Lower leg skin (tissue), 4 donors: ENCODE data around the gene NELL1. TPM values are rescaled to one million over a fixed set of nuclear protein-coding genes. Genes with fewer than 3 reads are reported as not detected.
"Not testable (repeated sequence)": the region's sequence is repeated elsewhere in the genome, so short reads cannot be mapped to it uniquely, and the experiment has no call there.

Source experiments
- DNase-seq, 2 donors: peaks; one replicate each; pipeline ENCODE4 v3.0.0-alpha.2; 2019; ENCODE audit warnings: low spot score in 2 of 2
- H3K4me3 ChIP-seq: fragments of 200-600 bp; sonication (generic); 2 replicates; pipeline ENCODE4 v1.5.1; 2017; ENCODE audit warnings: mild to moderate bottlenecking, low read depth; ENCODE audit not compliant: poor library complexity, severe bottlenecking
- POLR2A ChIP-seq, 2 donors: fragments of 450-650 bp; IDR thresholded peaks; one replicate each; pipeline ENCODE4 v1.6.1; 2016 to 2017; ENCODE audit warnings: antibody characterized with exemption in 2 of 2, mild to moderate bottlenecking in 1 of 2, moderate library complexity in 1 of 2
- WGBS, 2 donors: methylation state at CpG; one replicate each; pipeline ENCODE4 v1.1.5; 2018; 5-methylcytosine and 5-hydroxymethylcytosine counted together
- intact Hi-C: fragments of 100-400 bp; cut with DNase I; formaldehyde crosslinking; loops from one replicate; pipeline ENCODE4 v1.15.0; 2023; ENCODE audit warnings: low total_unique reads
- total RNA-seq, 4 donors: library from RNA; depleted of rRNA; stranded (reverse); fragments of >200 nt; gene quantifications; one replicate each; pipeline ENCODE4 v1.1.0, GENCODE V29; 2016
- TF ChIP-seq, protein P1 (sequence below), 3 donors: fragments of 450-650 bp; IDR thresholded peaks; one replicate each; pipeline ENCODE4 v1.5.1; 2016; ENCODE audit warnings: antibody characterized with exemption in 3 of 3, mild to moderate bottlenecking in 3 of 3, moderate library complexity in 2 of 3

NELL1 gene
- total RNA-seq, 4 donors from 2014 or later = 0.12 to 0.29 (median 0.14) TPM

DNA sequence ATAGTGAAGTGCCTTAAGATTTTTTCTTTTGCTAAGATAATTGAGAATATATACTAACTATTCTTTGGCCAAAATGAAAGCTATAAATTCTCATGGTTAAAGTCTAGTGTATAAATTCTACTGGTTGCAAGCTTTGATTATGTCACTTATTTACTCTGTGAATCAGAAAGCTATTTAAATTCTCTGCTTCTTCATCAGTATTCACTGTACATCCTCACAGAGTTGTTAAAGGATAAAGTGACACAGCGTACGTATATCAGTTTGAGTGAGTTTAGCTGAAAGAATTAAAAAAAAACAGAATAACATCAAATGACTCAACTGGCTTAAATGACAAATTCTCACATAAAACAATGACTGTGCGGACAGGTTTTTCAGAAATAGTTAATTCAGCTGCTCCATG, 453.1 kb downstream of the NELL1 start:
- TF ChIP-seq, protein P1, sequence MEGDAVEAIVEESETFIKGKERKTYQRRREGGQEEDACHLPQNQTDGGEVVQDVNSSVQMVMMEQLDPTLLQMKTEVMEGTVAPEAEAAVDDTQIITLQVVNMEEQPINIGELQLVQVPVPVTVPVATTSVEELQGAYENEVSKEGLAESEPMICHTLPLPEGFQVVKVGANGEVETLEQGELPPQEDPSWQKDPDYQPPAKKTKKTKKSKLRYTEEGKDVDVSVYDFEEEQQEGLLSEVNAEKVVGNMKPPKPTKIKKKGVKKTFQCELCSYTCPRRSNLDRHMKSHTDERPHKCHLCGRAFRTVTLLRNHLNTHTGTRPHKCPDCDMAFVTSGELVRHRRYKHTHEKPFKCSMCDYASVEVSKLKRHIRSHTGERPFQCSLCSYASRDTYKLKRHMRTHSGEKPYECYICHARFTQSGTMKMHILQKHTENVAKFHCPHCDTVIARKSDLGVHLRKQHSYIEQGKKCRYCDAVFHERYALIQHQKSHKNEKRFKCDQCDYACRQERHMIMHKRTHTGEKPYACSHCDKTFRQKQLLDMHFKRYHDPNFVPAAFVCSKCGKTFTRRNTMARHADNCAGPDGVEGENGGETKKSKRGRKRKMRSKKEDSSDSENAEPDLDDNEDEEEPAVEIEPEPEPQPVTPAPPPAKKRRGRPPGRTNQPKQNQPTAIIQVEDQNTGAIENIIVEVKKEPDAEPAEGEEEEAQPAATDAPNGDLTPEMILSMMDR (IDR thresholded peaks at IDR 0.05) = no peak
- TF ChIP-seq POLR2A (IDR thresholded peaks at IDR 0.05) = no peak
- 89 to 97% methylated on average over 3 of the region's 3 CpGs for WGBS, 2 donors
- intact Hi-C loops = no loop called here
- H3K4me3 ChIP-seq = no peak overlapping the region
- no peak for DNase-seq

DNA sequence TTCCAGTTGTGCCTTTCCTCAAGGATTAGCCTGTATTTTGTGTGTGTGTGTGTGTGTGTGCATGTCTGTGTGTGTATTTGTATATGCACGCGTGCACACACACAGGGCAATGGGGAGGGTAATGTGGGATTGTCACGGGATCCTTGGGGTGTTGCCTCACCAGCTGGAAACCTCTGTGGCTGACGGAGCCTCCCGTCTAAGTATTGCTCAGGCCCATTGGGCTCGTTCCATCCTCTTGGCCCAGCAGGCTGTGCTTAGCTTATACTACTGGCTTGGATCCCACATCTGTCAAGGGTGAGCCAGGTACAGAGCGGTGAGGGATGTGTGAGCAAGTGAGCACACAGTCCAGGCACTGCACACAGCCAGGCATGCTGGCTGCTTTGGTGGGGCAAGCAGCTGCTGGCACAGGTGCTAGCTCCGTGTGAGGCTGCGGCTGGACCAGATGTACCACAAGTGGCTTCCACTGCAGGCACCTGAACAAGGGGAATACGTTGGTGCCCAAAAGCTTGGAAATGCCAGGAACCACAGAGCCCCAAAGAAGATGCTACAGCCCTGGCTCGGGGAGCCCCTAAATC, 462.8 kb downstream of the NELL1 start:
- DNase-seq = no peak
- WGBS, 2 donors = 62 to 65% methylated on average over 11 of the region's 11 CpGs
- TF ChIP-seq POLR2A (IDR thresholded peaks at IDR 0.05) = no peak
- TF ChIP-seq, protein P1 (IDR thresholded peaks at IDR 0.05) = no peak
- intact Hi-C loops = no loop called here
- no peak overlapping the region for H3K4me3 ChIP-seq

DNA sequence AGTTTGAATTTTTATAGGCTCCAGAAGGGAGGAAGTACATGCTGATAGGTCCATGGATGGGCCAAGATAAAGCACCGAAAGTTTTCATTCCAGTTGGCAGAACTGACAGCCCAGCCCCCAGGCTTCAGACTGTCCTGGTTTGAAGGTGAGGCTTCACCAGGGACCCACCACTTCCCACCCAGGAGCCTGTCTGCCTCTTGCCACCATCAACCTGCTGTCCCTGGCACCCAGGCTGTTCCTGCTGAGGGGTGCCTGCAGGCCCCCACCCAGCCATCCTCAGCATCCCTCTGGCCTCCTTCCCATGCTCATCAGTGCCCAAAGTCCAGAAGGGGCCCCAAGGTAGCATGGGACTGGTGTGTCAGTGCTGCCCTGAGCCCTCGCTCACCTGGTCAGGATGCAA, 463.9 kb downstream of the NELL1 start:
- TF ChIP-seq POLR2A (IDR thresholded peaks at IDR 0.05) = no peak
- TF ChIP-seq, protein P1 (IDR thresholded peaks at IDR 0.05) = no peak
- WGBS, 2 donors = 80 to 96% methylated on average over 1 to 2 of the region's 2 CpGs
- DNase-seq = no peak
- H3K4me3 ChIP-seq = no peak overlapping the region
- intact Hi-C loops = no loop called here

DNA sequence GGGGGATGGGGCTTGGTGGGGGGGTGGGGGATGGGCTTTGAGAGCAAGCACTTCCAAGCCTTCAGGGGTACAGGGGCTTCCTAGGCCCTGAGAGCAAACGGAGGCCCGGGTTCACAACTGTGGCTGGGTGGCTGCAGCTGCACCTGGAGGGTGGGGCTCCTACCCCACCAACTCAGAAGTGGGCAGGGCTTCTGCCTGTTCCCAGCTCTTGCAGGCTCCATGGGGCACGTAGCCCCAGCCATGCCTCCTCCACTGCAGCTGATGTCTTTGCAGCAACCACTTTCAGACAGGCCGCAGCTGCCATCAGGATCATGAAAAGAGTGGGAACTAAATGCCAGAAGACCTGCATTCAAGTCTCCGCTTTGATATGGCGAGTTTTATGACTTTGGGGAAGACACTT, 464.3 kb downstream of the NELL1 start:
- TF ChIP-seq, protein P1 (IDR thresholded peaks at IDR 0.05) = no peak
- TF ChIP-seq POLR2A (IDR thresholded peaks at IDR 0.05) = no peak
- H3K4me3 ChIP-seq = no peak overlapping the region
- intact Hi-C loops = no loop called here
- DNase-seq = no peak
- 81 to 87% methylated on average over 6 of the region's 6 CpGs for WGBS, 2 donors

DNA sequence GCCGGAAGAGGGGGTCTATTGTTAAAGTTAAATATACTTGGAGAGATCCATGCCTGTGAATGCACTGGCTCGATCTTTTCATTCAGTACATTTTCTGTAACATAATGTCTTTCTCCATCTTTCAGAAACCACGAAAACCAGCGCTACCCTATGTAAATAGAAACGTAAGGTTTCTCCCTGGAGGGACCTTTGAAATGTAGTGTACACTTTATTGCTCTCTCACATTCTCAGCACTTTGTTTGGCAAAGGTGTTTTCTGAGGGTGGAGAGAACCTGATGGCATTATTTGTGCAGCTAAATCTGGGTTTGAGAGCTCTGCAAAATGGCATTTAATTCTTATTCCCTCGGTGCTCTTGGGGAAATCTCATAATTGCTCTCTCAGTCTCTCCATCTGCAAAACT, 468.4 kb downstream of the NELL1 start:
- TF ChIP-seq, protein P1 (IDR thresholded peaks at IDR 0.05) = no peak
- no peak for TF ChIP-seq POLR2A (IDR thresholded peaks at IDR 0.05)
- intact Hi-C loops = no loop called here
- no peak for DNase-seq
- no peak overlapping the region for H3K4me3 ChIP-seq
- WGBS, 2 donors = 66 to 76% methylated on average over 6 of the region's 6 CpGs

DNA sequence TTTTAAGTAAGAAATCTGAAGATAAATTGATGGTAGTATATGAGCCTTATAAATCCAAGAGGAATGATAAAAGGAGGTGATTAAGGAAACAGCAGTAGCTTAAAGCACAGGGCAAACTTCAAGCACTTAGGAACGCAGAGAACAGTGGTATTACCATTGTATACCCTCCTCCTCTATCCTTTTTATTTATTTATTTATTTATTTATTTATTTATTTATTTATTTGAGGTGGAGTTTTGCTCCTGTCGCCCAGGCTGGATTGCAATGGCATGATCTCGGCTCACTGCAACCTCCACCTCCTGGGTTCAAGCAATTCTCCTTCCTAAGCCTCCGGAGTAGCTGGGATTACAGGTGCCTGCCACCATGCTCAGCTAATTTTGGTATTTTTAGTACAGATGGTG, 472.2 kb downstream of the NELL1 start:
- DNase-seq, H3K4me3 ChIP-seq, intact Hi-C loops: not testable (repeated sequence)
- 81 to 88% methylated on average over 4 of the region's 4 CpGs for WGBS, 2 donors
